CD4-positive, alpha-beta T cell treated with Interleukin-15 for 4 hours (primary cell): Measurements from ENCODE around the gene PBX3.

ENCODE experiments used
- DNase-seq: peaks from one replicate; pipeline ENCODE4 v3.0.0-alpha.2; 2020; ENCODE audit warnings: low spot score

PBX3 gene

GRCh38 chr9:125977223-125977622, 230.1 kb downstream of the PBX3 start:
- no peak for DNase-seq

DNA sequence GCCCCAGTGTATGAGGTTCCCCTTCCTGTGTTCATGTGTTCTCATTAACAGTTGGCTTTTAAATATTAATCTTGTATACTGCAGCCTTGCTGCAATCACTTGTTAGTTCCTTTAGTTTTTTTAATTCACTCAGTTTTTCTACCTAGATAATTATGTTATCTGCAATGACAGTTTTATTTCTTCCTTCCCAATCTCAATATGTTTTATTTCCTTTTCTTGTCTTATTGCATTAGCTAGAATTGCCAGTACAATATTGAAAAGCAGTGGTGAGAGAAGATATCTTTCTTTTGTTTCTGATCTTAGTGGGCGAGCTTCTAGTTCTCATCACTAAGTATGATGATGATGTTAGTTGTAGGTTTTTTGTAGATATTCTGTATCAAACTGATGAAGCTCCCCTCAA, 232.2 kb downstream of the PBX3 start:
- DNase-seq = no peak

DNA sequence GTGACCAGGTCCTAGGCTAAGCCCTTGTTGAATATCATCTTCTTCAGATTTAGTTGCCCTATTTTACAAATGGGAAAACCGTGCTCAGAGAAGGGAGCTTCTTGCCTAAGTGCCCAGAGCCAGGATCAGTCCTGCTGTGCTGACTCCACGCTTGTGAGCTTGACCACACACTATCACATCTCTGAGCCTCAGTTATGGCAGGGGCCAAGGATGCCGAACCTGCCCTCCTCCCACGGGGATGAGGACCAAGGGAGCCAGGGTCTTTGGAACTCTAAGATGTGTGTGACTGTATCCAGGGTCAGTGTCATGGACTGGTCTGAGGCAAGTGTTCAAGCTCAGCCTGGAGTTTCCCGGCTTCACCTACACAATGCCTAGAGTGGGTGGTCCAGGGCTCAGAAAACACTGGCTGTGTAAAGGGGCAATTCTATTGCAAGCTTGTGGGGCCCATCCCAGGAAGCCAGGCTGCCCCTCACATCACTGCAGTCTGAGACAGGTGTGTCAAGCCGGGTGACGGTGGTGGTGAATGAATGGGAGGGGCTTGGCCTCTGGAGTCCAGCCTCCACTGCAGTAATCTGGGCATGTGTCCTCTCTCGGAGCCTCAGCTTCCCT, 235.7 kb downstream of the PBX3 start:
- no peak for DNase-seq

DNA sequence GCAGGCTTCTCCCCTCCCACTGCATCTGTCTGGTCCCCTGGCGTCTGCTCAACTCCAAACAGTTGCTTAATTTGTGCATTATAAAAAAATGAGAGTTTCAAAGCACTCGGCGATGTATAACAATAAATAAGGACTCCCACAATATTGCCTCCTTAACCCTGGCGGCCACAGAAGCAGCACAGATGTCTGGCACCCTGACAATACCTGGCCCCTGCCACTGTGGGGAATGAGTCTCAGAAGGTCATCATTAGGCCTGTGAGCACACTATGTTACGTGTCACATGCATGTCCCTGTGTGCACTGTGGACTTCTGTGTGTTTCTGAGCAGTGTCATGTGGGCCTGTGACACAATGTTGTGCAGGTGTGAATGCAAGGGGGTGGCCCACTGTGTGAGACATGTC, 236.5 kb downstream of the PBX3 start:
- no peak for DNase-seq

DNA sequence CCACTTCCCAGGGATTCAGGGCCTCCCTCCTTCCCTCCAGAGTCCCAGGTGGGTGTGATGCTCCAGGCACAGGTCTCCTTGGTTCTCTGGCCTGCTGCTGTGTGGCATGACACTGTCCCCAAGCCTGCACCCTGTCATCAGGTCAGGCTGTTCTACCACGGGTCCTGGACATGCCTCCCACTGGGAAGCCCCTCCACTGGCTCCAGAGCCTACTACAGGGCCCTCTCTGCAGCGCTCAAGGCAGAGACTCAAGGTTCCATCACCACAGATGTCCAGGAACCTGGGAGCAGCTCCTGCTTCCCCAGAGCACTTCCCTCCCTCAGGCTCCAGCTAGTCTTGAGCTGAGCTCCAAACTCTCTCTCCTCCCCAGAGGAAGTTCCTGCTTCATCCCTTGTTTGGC, 237.3 kb downstream of the PBX3 start:
- DNase-seq = no peak

DNA sequence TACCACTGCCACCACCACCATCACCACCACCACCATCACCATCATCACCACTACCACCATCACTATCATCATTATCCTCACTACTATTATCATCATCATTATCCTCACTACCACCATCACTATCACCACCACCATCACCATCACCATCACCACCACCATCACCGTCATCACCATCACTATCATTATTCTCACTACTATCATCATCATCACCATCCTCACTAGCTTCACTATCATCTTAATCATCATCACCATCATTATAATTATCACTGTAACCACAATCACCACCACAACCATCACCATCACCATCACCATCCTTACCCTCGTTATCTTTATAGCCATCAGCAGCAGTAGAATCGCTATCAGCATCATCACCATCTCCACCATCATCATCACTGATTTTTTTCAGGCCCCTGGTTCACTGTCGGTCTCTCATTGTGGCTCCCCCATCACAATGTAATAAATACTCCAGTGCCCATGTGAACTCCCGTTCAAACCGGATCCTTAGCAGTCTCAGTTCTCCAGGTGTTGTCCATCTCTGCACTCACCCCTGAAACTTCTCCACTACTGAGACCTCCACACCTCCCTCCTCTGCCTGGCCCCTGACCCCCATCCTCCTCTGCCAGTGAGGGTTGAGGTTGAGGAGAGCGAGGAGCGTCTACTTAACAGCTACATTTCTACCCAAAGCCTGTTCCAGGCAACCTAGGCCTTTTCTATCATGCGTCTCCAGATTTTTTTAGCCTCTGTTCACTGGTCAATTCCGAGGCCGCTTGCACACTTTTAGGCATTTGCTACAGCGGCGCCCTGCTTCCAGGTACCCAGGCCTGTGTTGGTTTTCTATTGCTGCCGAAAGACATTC, 238.2 kb downstream of the PBX3 start:
- no peak for DNase-seq

DNA sequence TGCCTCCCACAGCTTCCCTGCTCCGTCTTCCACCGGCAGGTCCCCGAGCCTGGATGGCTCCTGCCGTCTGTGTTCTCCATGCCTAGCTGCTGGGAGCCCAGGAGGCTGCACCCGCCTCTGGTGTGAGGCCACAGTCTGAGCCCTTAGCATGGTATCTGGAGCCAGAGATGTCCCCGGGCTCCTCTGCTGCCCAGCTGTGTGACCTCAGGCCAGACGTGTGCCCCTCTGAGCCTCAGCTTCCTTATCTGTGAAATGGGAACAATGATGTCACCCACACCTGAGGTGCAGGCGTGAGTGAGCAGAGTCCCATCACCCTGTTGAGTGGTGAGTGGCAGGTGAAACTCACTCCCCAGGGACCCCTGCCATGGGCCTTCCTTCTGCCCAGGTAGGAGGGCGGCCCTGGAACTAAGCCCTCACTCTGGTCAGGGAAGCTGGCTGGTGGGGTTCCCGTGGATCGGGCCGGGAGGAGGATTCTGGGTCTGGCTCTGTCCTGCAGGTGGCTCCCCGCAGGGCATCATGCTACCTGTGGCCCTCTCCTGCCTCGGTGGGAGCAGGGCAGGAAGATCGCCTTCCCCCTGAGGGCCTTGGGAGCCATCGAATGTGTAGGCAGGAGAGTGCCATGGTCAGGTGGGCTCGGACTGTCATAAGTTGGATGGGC, 239.0 kb downstream of the PBX3 start:
- DNase-seq = no peak

- DNase-seq = no peak
Measured at GRCh38 chr9:125986966-125987365, 239.8 kb downstream of the PBX3 start.

DNA sequence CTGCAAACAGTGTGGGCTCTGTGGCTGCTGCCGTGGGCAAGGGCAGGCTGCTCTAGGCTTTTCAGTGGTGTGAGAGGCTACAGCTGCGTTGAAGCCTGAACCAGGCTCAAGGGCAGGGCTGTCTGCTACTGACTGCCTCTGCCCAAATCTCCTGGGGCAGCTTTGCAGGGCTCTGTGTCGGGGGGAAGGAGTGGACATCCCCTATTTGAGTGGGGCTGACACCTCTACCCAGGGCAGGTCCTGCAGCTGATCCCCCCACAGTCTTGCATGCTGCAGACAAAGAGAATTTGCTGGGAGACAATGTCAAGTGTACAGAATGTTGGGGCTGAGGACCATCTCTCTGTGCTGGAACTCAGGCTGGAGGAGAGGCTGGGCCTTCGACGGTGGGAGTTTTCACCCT, 240.2 kb downstream of the PBX3 start:
- no peak for DNase-seq

DNA sequence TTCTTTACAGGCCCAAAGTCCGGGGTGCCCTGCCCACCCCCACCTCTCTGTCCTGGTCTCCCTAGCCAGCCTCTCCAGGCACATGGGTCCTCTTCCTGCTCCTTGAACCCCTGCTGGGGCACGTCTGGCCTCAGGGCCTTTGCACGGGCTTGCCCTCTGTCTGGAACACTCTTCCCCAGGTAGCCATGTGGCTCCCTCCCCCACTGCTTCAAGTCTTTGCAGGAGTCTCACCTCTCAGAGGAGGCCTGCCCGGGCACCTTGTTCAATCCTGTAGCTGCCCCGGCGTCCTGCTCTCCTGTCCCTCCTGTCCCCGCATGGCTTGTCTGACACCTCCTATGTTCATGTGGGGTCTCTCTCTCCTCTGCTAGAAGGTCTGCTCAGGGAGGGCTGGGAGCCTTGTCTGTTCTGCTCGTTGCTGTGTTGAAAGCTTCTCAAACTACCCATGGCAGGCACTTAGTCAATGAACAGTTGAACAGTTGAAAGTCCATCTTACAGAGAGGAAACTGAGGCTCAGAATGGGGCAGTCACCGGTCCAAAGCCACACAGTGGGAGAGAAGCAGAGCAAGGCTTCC, 241.4 kb downstream of the PBX3 start:
- DNase-seq = no peak

DNA sequence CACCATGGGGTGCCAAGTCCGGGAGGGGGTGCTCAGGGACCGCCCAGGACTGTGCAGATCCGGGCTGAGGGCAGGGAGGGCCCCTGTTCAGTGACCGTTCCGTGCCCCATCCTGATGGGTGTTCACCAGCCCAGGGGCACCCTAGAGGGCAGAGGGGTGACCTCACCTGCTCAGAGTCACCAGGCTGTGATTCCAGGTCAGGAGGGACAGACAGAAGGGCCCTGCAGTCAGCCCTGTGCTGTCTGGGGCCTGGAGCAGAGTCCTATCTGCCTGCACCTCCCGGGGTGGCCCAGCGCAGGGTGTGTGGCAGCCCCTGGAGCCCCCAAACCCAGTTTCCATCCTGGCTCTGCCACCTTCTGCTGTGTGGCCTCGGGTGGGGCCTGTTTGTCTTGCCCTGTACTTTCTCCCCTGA, 241.9 kb downstream of the PBX3 start:
- no peak for DNase-seq

GRCh38 chr9:125989524-125990180, 242.5 kb downstream of the PBX3 start:
- no peak for DNase-seq

DNA sequence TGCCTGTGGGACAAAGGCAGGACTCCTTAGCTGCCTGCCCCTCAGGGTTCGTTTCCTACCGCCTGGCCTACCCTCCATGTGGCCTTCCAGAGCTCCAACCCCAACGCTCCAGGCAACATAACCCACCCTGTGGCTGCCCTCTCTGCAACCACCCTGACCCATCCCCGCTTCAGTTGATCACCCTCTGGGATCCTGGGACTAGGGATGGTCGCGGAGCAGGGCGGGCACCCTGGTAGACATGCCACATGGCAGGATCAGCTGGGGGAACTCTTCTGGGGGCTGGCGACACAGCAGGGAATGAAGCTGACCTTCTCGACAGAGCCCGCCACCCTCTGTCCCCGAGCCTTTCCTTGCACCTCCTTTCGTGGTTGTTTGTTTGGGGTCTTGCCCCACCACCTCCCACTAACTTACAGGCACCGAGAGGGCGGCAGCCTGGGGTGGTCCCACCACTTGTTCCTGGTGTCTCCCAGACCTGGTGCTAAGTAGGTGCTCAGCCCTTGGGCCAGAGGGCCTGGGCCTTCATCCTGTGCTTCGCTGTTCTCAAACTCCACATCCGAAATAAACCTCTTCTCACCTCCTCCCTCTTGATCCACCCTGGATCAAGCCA, 243.1 kb downstream of the PBX3 start:
- no peak for DNase-seq

DNA sequence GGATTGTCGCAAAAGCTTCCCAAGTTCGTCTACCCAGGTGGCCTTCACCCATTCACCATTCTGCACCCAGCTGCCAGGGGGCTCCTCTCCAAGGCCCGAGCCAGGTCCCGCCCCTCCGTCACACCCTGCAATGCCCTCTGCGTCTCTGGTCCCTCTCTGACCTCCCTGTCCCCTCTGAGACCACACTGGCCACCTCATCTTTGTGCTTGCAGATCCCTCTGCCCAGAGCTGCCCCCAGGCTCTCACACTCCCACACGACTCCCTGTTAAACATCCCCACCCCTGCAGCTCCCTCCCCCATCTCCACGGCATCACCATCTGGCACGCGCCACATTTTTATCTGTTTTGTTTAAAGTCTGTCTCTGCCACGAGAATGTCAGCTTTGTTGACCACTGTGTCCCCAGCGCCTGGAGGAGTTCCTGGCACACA, 243.6 kb downstream of the PBX3 start:
- no peak for DNase-seq

DNA sequence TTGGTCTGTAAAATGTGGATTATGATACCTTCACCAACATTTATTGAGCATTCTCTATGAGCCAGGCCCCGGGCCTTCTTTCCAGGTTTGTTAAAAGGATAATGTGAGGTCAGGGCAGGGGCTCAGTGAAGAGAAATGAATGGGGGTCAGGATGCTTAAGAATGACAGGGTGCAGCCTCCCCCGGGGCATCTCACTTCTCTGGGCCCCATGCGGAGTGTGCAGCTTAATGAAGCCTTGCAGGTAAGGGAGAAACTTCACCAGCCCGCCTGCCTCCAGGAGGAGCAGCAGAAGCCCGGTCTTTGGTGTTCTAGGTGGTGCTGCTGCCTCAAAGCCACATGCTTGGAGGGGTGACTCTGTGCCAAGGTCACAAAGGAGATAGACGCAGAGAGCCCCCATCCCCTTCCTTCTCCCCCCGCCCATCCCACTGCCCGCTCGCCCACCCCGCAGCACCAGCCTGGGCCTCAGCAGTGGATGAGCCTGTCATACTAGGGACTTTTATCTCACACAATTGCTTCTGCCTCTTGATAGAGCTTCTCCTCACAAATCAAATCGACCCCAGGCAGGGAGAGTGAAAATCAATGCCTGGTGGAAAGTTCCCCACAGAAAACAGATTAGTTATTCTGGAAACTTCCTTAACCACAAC, 244.8 kb downstream of the PBX3 start:
- no peak for DNase-seq

- DNase-seq = no peak
Measured at GRCh38 chr9:125992557-125992956, 245.4 kb downstream of the PBX3 start.

DNA sequence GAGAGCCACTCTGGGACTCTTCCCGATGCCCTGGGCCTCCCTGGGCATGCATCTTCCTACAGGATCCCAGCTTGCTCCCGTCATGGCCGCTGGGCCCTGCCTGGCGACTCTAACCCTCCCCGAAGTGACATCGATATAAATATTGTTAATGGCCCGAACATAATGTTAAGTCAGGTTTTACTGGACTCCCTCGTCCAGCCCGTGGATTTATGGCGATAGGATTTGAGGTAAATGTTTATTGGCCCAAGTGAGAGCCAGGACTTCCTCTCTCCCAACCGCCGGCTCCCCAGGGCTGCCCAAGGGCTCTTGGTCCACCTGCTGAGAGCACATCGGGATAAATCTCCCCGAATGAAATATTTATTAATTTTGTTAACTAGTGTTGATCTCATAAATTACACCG, 246.3 kb downstream of the PBX3 start:
- DNase-seq = no peak

DNA sequence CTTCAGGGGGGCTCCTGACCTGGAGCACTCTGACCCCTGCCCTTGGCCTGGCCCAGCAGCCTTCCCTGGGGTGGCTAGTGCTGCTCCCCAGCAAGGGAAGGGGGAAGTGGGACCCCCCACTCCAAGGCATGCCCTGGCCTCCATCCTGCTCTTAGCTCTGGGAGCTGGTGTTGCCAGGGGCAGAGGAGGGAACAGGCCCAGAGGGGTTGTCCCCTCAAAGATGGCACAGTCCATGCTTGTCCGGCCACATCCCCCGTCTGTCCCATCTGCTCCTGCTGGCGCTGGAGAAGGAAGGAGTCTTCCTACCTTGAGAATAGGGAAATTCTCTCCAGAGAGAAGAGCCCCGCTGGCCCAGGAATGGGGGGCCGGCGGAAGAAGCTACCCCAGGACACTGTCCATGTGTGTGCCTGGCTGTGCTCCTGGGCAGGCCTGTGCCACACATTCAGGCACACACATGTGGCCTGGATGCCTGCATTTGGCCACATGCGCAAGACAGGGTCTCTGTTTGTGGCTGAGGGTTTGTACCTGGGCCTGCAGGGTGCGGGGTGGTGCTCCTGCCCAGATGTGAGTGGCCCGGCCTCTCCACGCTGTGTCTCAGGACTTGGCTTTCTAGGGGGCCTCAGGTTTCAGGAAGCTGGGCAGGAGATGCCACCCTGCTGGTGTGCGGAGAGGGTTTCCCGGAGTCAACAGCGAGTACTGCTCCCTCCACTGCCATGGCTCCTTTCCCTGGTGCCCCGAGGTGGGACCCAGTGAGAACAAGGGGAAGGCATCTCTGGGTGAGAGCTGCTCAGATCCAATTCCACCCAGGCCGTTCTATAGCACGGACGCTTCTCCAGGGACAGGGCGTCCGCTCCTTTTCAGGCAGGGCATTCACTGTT, 247.1 kb downstream of the PBX3 start:
- DNase-seq = no peak

DNA sequence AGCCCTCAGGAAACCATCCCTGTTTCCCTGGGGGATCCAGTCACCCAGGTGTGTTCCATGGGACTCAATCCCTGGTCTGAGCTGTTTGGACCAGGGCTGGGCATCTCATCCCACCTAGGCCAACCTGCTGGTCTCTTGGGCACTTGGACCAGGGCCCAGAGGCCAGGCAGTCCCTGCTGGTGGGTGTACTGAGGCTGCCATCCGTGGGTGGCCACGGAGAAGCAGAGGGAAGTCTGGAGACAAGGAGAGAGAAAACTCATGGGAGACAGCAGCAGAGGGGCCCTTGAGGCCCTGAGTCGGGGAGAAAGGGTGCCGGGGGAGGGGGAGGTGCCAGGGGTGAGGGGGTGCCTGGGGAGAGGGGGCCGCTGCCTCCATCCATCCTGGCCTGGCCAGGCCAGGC, 247.8 kb downstream of the PBX3 start:
- DNase-seq = no peak

GRCh38 chr9:125995706-125996105, 248.5 kb downstream of the PBX3 start:
- no peak for DNase-seq
